GM21423 (cell line): ENCODE data around the gene PAN2.
"Not testable (repeated sequence)": the region's sequence is repeated elsewhere in the genome, so short reads cannot be mapped to it uniquely, and the experiment has no call there.

Experiments used
- ATAC-seq: cut with Tn5 transposase; IDR thresholded peaks from one replicate; pipeline ENCODE4 v1.9.1; 2021; ENCODE audit warnings: mild to moderate bottlenecking, moderate library complexity; ENCODE audit not compliant: unreplicated experiment

The PAN2 gene

DNA sequence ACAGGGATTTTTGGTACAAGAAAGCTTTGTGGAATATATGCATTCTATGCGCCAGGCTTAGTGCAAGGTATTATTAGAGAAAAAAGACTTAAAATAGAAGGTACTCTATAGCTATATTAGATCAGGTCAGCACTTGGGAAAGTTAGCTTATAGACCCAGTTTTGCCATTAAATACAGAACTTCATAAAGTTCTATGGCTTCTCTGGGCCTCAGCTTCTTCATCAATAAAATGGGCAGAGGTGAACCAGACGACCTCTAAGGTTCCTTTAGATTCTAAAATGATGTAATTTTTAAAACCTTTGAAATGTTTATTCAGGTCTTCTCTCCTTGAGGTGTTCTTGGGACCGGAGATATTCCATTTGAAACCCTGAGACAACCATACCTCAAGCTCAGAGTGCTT, 25.1 kb downstream of the PAN2 start:
- no peak for ATAC-seq

- no peak for ATAC-seq
Measured at GRCh38 chr12:56307221-56307965, 26.4 kb downstream of the PAN2 start.

GRCh38 chr12:56304872-56305590, 28.8 kb downstream of the PAN2 start:
- ATAC-seq = no peak

GRCh38 chr12:56304276-56304675, 29.5 kb downstream of the PAN2 start:
- ATAC-seq = no peak

DNA sequence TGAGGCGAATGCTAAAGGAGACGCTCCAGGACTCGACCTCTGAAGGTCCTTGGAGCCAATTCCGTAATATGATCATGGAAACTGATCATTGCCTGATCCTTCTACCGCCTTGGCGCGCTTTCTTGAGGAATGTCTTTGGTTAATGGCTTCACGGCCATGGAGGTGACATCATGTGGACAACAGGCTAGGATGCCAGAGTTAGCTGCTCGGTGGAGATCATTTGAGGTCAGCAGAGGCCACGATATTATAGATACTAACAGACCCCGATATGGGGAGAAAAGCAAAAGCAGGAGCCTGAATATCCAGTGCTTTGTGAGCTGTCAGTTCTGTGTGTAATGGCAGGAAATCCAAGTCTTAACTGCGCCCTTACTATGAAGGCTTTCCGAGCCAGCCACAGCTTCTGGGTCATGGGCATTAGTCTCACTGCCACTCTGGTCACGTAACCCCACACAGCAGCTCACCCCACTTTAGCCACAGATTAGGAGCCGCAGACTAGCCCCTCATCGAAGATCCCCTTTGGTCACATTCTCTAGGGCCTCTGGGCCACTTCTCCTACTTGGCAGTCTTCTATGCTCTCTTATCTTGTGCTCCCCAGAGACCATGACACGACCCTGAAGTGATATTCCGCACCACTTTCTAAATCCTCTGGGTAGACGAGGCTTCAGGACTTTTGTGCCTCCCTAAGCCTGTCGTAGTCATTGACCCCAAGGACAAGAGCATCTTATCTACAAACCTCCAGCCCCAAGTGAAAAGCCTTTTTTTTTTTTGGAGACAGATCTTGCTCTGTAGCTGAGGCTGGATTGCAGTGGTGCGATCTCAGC, 32.9 kb downstream of the PAN2 start:
- ATAC-seq = no peak

DNA sequence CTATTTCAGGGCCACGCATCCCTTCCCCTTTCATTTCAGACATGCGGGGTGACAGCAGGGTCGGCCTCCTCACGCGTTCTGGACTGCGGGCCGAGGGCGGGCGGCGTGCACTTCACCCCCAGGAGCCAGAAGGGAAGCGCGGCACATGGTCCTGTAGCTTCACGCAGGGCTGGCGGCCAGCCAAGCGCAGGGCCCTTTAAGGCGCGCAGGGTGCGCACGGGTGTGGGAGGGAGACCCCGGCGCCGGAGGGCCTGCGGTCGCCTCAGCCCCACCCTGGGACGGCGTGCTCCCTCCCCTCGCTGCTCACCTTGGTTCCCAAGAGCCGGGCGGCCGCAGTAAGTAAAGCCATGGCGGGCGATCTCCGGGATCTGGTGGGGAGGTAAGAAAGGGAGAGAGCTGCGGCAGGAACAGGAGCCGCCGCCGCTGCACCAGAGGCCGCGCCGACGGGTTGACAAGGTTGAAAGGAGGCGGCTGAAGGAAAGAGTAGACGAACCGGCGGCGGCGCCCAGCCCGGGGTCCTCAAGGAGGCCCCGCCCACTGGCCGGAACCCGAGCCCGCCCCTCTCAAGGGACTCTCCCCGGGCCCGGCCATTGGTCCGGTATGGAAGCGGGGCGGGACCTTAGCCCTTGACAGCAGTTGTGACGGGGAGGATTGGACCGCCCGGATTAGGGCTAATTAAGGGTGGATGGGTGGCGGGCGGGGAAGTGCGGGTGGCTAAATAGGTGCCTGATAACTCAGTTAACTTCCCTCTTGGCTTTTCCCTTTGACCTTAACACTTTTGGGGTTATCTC, 33.8 kb downstream of the PAN2 start, which contains the start of gene CS:
TSS of gene CS (minus strand) at position 478 of the 791 bp plus-strand sequence. CDS start at position 349, 129 bp downstream.
- ATAC-seq = peak; percentile 93

GRCh38 chr12:56299308-56299852, 34.4 kb downstream of the PAN2 start:
- ATAC-seq = no peak

DNA sequence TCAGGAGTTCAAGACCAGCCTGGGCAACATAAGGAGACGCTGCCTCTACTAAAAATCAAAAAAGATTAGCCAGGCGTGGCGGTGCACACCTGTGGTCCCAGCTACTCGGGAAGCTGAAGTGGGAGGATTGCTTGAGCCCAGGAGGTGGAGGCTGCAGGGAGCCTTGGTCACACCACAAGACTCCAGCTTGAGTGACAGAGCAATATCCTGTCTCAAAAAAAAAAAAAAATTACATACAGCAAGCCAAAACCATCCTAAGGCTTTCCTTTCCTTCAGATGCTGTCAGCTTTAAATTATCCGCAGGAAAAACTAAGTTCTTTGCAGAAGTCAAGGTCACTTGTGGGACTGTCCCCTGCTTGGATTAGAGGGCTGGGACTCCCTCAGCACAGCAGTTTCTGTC, 35.0 kb downstream of the PAN2 start:
- ATAC-seq = no peak

- no peak for ATAC-seq
Measured at GRCh38 chr12:56297400-56297799, 36.4 kb downstream of the PAN2 start.

GRCh38 chr12:56296295-56296694, 37.5 kb downstream of the PAN2 start:
- no peak for ATAC-seq

- no peak for ATAC-seq
Measured at GRCh38 chr12:56293795-56294194, 40.0 kb downstream of the PAN2 start.

DNA sequence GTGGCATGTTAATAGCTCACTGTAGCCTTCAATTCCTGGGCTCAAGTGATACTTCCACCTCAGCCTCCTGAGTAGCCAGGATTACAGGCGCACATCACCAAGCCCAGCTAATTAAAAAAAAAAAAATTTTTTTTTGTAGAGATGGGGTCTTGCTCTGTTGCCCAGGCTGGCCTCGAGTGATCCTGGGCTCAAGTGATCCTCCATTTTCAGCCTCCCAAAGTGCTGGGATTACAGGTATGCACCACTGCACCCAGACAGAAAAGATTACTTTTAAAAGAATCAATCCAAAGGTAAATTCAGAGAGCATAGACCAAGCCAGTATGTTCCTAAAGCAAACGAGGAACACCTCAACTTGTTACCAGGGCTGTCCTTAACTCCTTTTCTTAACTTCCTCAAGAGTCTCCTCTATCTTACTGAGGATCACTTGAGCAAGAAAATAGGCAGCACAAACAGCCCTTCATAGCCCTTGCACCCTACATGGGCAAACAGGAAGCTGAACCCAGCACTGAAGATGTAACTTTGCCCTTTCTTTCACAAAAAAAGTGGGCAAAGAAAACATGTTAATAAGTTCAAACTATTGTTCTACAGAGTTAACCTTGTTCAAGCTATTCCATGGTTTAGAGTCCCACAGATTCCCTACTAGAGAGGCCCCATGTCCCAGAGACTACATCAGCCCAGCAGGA, 45.0 kb downstream of the PAN2 start:
- ATAC-seq = no peak

DNA sequence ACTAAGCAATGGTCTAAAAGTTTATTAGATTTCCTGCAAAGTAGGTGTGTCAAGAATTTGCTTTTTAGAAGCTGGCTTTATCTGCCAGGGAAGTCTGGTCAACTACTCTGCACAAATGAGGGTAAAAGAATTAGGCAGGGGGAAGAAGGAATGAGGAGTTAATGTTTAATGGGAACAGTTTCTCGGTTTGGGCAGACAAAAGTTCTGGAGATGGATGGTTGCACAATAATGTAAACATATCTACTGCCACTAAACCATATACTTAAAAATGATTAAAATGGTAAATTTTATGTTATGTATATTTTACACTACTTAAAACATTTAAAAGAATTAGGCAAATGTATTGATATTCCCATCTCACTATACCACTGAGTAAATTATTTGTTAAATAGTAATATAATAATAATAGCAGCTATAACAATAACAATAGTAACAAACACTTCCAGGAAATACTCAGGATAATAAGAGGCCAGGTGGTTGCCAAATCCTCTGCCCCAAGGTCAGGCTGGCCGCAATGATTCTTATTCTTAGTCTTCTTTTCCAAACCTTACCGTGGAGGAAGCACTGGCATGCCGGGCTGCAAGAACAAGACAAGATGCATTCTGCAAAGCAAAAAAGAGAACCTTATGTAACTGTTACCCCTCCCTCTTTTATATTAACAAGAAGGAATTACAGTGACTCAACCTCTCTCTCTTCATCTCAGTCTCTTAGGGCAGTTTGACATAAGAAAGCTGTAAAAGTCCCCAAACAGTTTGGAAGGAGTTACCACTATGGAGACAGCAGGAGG, 47.6 kb downstream of the PAN2 start:
- ATAC-seq = no peak

DNA sequence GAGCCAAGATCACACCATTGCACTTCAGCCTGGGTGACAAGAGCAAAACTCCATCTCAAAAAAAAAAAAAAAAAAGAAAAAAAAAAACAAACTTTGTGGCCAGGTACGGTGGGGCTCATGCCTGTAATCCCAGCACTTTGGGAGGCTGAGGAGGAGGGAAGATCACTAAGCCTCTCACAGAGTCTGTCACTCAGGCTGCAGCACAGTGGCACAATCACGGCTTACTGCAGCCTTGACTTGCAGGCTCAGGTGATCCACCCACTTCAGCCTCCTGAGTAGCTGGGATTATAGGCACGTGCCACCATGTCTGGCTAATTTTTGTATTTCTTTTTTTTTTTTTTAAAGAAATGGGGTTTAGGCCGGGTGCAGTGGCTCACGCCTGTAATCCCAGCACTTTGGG, 49.5 kb downstream of the PAN2 start:
- ATAC-seq = not testable (repeated sequence)

DNA sequence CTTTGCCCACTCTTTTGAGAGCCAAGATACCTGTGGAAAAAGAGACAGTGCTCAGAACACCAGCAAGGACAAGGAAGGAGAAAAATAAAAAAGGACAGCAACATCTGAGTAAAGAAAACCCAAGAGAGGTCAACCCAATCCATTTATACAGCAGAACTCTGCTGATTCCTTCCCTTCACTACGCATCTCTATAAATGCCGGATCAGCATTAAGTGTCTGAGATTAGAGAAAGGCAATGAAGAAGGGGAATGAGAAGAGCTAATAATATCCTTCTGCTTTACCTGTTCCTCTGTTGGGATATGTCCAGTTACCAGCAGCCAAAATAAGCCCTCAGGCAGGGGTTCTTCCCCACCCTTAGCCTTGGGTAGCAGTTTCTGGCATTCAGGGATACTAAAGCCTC, 51.2 kb downstream of the PAN2 start:
- no peak for ATAC-seq

GRCh38 chr12:56282030-56282429, 51.8 kb downstream of the PAN2 start:
- ATAC-seq = no peak

DNA sequence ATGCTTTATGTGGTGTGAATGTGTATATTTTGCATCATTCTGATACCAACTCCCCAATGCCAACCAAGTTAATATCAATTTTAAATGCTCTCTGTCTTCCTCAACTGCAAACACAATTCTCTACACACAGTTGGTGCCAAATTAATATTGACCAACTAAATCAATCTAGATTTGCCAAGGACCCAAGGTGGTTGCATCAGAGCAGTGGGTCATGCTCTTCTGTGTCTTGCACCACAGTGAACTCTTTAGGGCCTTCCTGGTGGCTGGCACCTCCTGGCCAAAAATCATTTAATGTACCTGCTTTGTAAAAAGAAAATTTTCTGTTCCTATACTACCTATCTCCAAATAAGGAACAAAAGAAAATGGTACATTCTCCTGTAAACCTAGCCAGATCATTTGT, 53.0 kb downstream of the PAN2 start:
- no peak for ATAC-seq

GRCh38 chr12:56278905-56279304, 54.9 kb downstream of the PAN2 start:
- ATAC-seq = no peak

- no peak for ATAC-seq
Measured at GRCh38 chr12:56274299-56274698, 59.5 kb downstream of the PAN2 start.
